ENCODE data around the gene SYT1.
"Not testable (repeated sequence)": the region's sequence is repeated elsewhere in the genome, so short reads cannot be mapped to it uniquely, and the experiment has no call there.

Gene SYT1

GRCh38 chr12:78864403-78864869 is at the start of gene SYT1:
Gene SYT1 (plus strand): TSS chr12:78864774.
- DNase-seq, result peak; percentile 30

- DNase-seq, result no peak
Measured at GRCh38 chr12:78818487-78818886, 46.1 kb upstream of the SYT1 start.

GRCh38 chr12:78820946-78821345 is 43.6 kb upstream of the SYT1 start:
- no peak for DNase-seq

GRCh38 chr12:78824918-78825317 is 39.7 kb upstream of the SYT1 start:
- DNase-seq, result no peak

- DNase-seq, result no peak
Measured at GRCh38 chr12:78829690-78830089, 34.9 kb upstream of the SYT1 start.

GRCh38 chr12:78835493-78835892 is 29.1 kb upstream of the SYT1 start:
- DNase-seq, result no peak

- not testable (repeated sequence) for DNase-seq
Measured at GRCh38 chr12:78840518-78841019, 24.0 kb upstream of the SYT1 start.

- DNase-seq, result no peak
Measured at GRCh38 chr12:78853231-78853630, 11.3 kb upstream of the SYT1 start.

- peak; percentile 25 for DNase-seq
Measured at GRCh38 chr12:78863482-78864402, 832 bp upstream of the SYT1 start.

GRCh38 chr12:78864870-78865463 is 393 bp downstream of the SYT1 start:
- no peak for DNase-seq

GRCh38 chr12:78865516-78865915 is 942 bp downstream of the SYT1 start:
- DNase-seq, result no peak

GRCh38 chr12:78866518-78866917 is 1.9 kb downstream of the SYT1 start:
- DNase-seq, result no peak

- no peak for DNase-seq
Measured at GRCh38 chr12:78870539-78870938, 6.0 kb downstream of the SYT1 start.

GRCh38 chr12:78871566-78871965 is 7.0 kb downstream of the SYT1 start:
- no peak for DNase-seq

GRCh38 chr12:78878459-78878858 is 13.9 kb downstream of the SYT1 start:
- DNase-seq, result no peak

GRCh38 chr12:78878866-78879265 is 14.3 kb downstream of the SYT1 start:
- no peak for DNase-seq

GRCh38 chr12:78880078-78880477 is 15.5 kb downstream of the SYT1 start:
- no peak for DNase-seq

GRCh38 chr12:78881685-78882084 is 17.1 kb downstream of the SYT1 start:
- no peak for DNase-seq

- DNase-seq, result no peak
Measured at GRCh38 chr12:78885466-78885865, 20.9 kb downstream of the SYT1 start.

GRCh38 chr12:78886719-78887407 is 22.3 kb downstream of the SYT1 start:
- DNase-seq, result no peak

GRCh38 chr12:78887444-78887843 is 22.9 kb downstream of the SYT1 start:
- no peak for DNase-seq

GRCh38 chr12:78888568-78888967 is 24.0 kb downstream of the SYT1 start:
- DNase-seq, result no peak

GRCh38 chr12:78891646-78892353 is 27.2 kb downstream of the SYT1 start:
- no peak for DNase-seq

All from NCI-H526 treated with DMSO at 0.1 percent for 48 hours (cell line).